Keratinocyte (primary cell): ENCODE measurements around the gene CCN2. TPM values are rescaled to one million over a fixed set of nuclear protein-coding genes. Genes with fewer than 3 reads are reported as not detected.

Experiments used
- DNase-seq: peaks from one replicate; pipeline ENCODE4 v3.0.0-alpha.2; 2011; ENCODE audit warnings: low read depth, missing footprints, low spot score
- FAIRE-seq: peaks from 2 replicates; lab custom pipeline; 2011; peaks lifted over from hg19 to GRCh38; lab: Jason Lieb, UNC
- H2AFZ ChIP-seq: 2 replicates; pipeline ENCODE4 v1.6.0; 2012; ENCODE audit warnings: low read length, control low read depth, inconsistent platforms; ENCODE audit not compliant: control insufficient read depth
- H3K27ac ChIP-seq: 2 replicates; pipeline ENCODE4 v1.5.1; 2011; ENCODE audit warnings: low read length; ENCODE audit not compliant: control insufficient read depth, insufficient read depth
- H3K27me3 ChIP-seq: 3 replicates; pipeline ENCODE4 v1.6.0; 2011; ENCODE audit warnings: low read length; ENCODE audit not compliant: control insufficient read depth, insufficient read depth; ENCODE audit errors: extremely low read depth
- H3K36me3 ChIP-seq, 2 experiments: 2 replicates in 1 of 2; 3 replicates in 1 of 2; pipeline ENCODE4 v1.5.1; 2011; ENCODE audit warnings: low read length in 2 of 2, mild to moderate bottlenecking in 1 of 2; ENCODE audit not compliant: control insufficient read depth in 2 of 2, insufficient read depth in 2 of 2; ENCODE audit errors: extremely low read depth in 1 of 2
- H3K4me1 ChIP-seq: 3 replicates; pipeline ENCODE4 v1.5.1; 2011; ENCODE audit warnings: low read length; ENCODE audit not compliant: control insufficient read depth, insufficient read depth; ENCODE audit errors: extremely low read depth
- H3K4me2 ChIP-seq: 3 replicates; pipeline ENCODE4 v1.6.0; 2011; ENCODE audit warnings: low read depth, low read length; ENCODE audit not compliant: control insufficient read depth, insufficient read depth; ENCODE audit errors: extremely low read depth
- H3K4me3 ChIP-seq, 3 experiments: fragments of 200-600 bp in 1 of 3; sonication (generic) in 1 of 3; 2 replicates in 2 of 3; 3 replicates in 1 of 3; pipeline ENCODE4 v1.5.1; 2011 to 2016; ENCODE audit warnings: low read length in 3 of 3, mild to moderate bottlenecking in 3 of 3, control low read depth in 2 of 3, inconsistent platforms in 1 of 3, low read depth in 1 of 3, mixed read lengths in 1 of 3, mixed run types in 1 of 3, moderate library complexity in 1 of 3; ENCODE audit not compliant: control insufficient read depth in 2 of 3, insufficient read depth in 2 of 3; ENCODE audit errors: extremely low read depth in 1 of 3
- H3K79me2 ChIP-seq: 2 replicates; pipeline ENCODE4 v1.6.0; 2012; ENCODE audit warnings: low read length; ENCODE audit not compliant: control insufficient read depth, insufficient read depth
- H3K9ac ChIP-seq: 3 replicates; pipeline ENCODE4 v1.6.0; 2011; ENCODE audit warnings: low read length; ENCODE audit not compliant: control insufficient read depth, insufficient read depth; ENCODE audit errors: extremely low read depth
- H3K9me1 ChIP-seq: 3 replicates; pipeline ENCODE4 v1.6.0; 2011; ENCODE audit warnings: low read length; ENCODE audit not compliant: control insufficient read depth, insufficient read depth; ENCODE audit errors: extremely low read depth
- H3K9me3 ChIP-seq: 2 replicates; pipeline ENCODE4 v1.5.1; 2012; ENCODE audit warnings: low read depth, low read length; ENCODE audit not compliant: control insufficient read depth
- H4K20me1 ChIP-seq: 3 replicates; pipeline ENCODE4 v1.6.0; 2011; ENCODE audit warnings: low read length; ENCODE audit not compliant: control insufficient read depth, insufficient read depth; ENCODE audit errors: extremely low read depth
- CTCF ChIP-seq, 3 experiments: IDR thresholded peaks in 1 of 3; conservative IDR thresholded peaks in 1 of 3; optimal IDR thresholded peaks in 1 of 3; 2 replicates in 2 of 3; 3 replicates in 1 of 3; pipeline versions ENCODE3 to v1.5.1; 2011; ENCODE audit warnings: low read length in 3 of 3, mild to moderate bottlenecking in 3 of 3, moderate library complexity in 2 of 3, control low read depth in 1 of 3, inconsistent platforms in 1 of 3; ENCODE audit not compliant: insufficient read depth in 2 of 3; ENCODE audit errors: extremely low read depth in 1 of 3
- EZH2 ChIP-seq: IDR thresholded peaks from one replicate; pipeline ENCODE4 v1.6.1; 2012; ENCODE audit warnings: inconsistent platforms, mild to moderate bottlenecking, low read length, moderate library complexity
- dilution Hi-C: fragments of 300-500 bp; cut with MboI; formaldehyde crosslinking; loops from one replicate; pipeline ENCODE4 v1.7.0; 2020; ENCODE audit warnings: low sequenced_read_pairs; ENCODE audit not compliant: extremely low pct_ligation_motif_present
- polyA plus RNA-seq, 5 experiments: library from polyadenylated mRNA; depleted of rRNA in 3 of 5; stranded (reverse) in 3 of 5; stranded (forward) in 1 of 5; unstranded in 1 of 5; fragments of >200 nt; gene quantifications; 1 replicate in 1 of 5; 2 replicates in 3 of 5; 3 replicates in 1 of 5; pipeline versions ENCODE4 v1.2.1 to v1.2.3, GENCODE V29; 2011 to 2012; ENCODE audit warnings: missing spikeins in 2 of 5, low read depth in 1 of 5, low replicate concordance in 1 of 5

The CCN2 gene
- polyA plus RNA-seq, 1 donor (not counting 4 experiments of a cell fraction or from before 2014, with no cell fraction given) = 78.2 TPM

GRCh38 chr6:131946992-131947955 lies 3.9 kb downstream of the CCN2 start:
- TF ChIP-seq CTCF (optimal IDR thresholded peaks at IDR 0.05 in 1 of 3, IDR thresholded peaks at IDR 0.05 in 1 of 3, conservative IDR thresholded peaks at IDR 0.05 in 1 of 3; ENCODE audit: extremely low read depth in 1 of 3, insufficient read depth in 2 of 3, low read length in 3 of 3) = no peak
- FAIRE-seq = no peak

GRCh38 chr6:131946404-131946991 lies 4.7 kb downstream of the CCN2 start:
- no peak for FAIRE-seq

More at GRCh38 chr6:131946992-131947955, 3.9 kb downstream of the CCN2 start:
- Histone ChIP-seq H3K4me3 (no peak overlapping the region), H3K4me1 (peaks cover 27% of the 10 kb centered on the region), H3K9me3 (no peaks in the 10 kb centered on the region), H3K9ac (no peak overlapping the region), H4K20me1 (no peaks in the 10 kb centered on the region), H2AFZ (no peak overlapping the region), H3K4me2 (no peak overlapping the region), H3K27me3 (no peaks in the 10 kb centered on the region), H3K79me2 (peaks cover 4% of the 10 kb centered on the region), H3K36me3 (peaks cover 3 to 9% of the 10 kb centered on the region in 2 experiments), H3K27ac (no peak overlapping the region), H3K9me1 (no peaks in the 10 kb centered on the region)
- dilution Hi-C loops = no loop called here
- no peak for DNase-seq

More at GRCh38 chr6:131946404-131946991, 4.7 kb downstream of the CCN2 start:
- Histone ChIP-seq H4K20me1 (no peaks in the 10 kb centered on the region), H3K4me2 (no peak overlapping the region), H3K79me2 (peaks cover 4% of the 10 kb centered on the region), H3K9me1 (no peaks in the 10 kb centered on the region), H3K27me3 (no peaks in the 10 kb centered on the region), H3K27ac (no peak overlapping the region), H3K36me3 (peaks cover 3 to 9% of the 10 kb centered on the region in 2 experiments), H3K9ac (no peak overlapping the region), H3K4me3 (no peak overlapping the region), H2AFZ (no peak overlapping the region), H3K4me1 (peaks cover 19% of the 10 kb centered on the region), H3K9me3 (no peaks in the 10 kb centered on the region)
- no peak for DNase-seq
- dilution Hi-C loops = no loop called here
- no peak for TF ChIP-seq CTCF (optimal IDR thresholded peaks at IDR 0.05 in 1 of 3, IDR thresholded peaks at IDR 0.05 in 1 of 3, conservative IDR thresholded peaks at IDR 0.05 in 1 of 3; ENCODE audit: extremely low read depth in 1 of 3, insufficient read depth in 2 of 3, low read length in 3 of 3)
- TF ChIP-seq EZH2 = no peak
